Measurements from ENCODE around the gene MAP6.

Gene MAP6

GRCh38 chr11:75563501-75563977 is 105.3 kb downstream of the MAP6 start:
- DNase-seq = no peak
- Mint-ChIP-seq H3K9me3 (no peaks in the 10 kb centered on the region), H3K36me3 (ENCODE audit: insufficient read depth) (peaks cover 5% of the 10 kb centered on the region), H3K27me3 (no peaks in the 10 kb centered on the region), H3K4me1 (ENCODE audit: low read depth in 2 of 2) (peaks cover 45% of the 10 kb centered on the region in 2 donors), H3K27ac (peak overlapping the region; percentile 91 to 96), H3K4me3 (peak overlapping the region; percentile 91 to 99)
- ATAC-seq (replicated peaks) = no peak

GRCh38 chr11:75562836-75563484 is 105.9 kb downstream of the MAP6 start:
- ATAC-seq (replicated peaks) (no peak), DNase-seq (no peak)
- Mint-ChIP-seq H3K4me3 (peak overlapping the region; percentile 91 to 99), H3K4me1 (ENCODE audit: low read depth in 2 of 2) (peaks cover 45% of the 10 kb centered on the region in 2 donors), H3K27ac (peak overlapping the region; percentile 91 to 96), H3K36me3 (ENCODE audit: insufficient read depth) (peaks cover under 1% of the 10 kb centered on the region), H3K27me3 (no peaks in the 10 kb centered on the region), H3K9me3 (no peaks in the 10 kb centered on the region)

GRCh38 chr11:75562048-75562835 is 106.6 kb downstream of the MAP6 start, which contains the start of gene SERPINH1:
Gene SERPINH1, plus strand, starts transcription at chr11:75562253. Its CDS starts 4,097 bp downstream, at chr11:75566350.
- ATAC-seq (replicated peaks) (peak; percentile 78), DNase-seq (peak; percentile 25 to 40 (median 30))
- Mint-ChIP-seq H3K36me3 (ENCODE audit: insufficient read depth) (no peaks in the 10 kb centered on the region), H3K9me3 (no peaks in the 10 kb centered on the region), H3K4me3 (peak within 1 kb of the TSS; percentile 91 to 99), H3K4me1 (ENCODE audit: low read depth in 2 of 2) (peaks cover 43 to 45% of the 10 kb centered on the region in 2 donors), H3K27me3 (no peaks in the 10 kb centered on the region), H3K27ac (peak within 1 kb of the TSS; percentile 91 to 96)

GRCh38 chr11:75561426-75562047 is 107.3 kb downstream of the MAP6 start:
- Mint-ChIP-seq H3K27ac (peak overlapping the region; percentile 91 to 96), H3K4me1 (ENCODE audit: low read depth in 2 of 2) (peaks cover 43 to 45% of the 10 kb centered on the region in 2 donors), H3K36me3 (ENCODE audit: insufficient read depth) (no peaks in the 10 kb centered on the region), H3K9me3 (no peaks in the 10 kb centered on the region), H3K27me3 (no peaks in the 10 kb centered on the region), H3K4me3 (peak overlapping the region; percentile 91 to 99)
- ATAC-seq (replicated peaks) = peak; percentile 16
- no peak for DNase-seq

- Mint-ChIP-seq H3K27ac (peak overlapping the region; percentile 91 to 96), H3K9me3 (no peaks in the 10 kb centered on the region), H3K36me3 (ENCODE audit: insufficient read depth) (no peaks in the 10 kb centered on the region), H3K4me3 (peak overlapping the region; percentile 91 to 99), H3K4me1 (ENCODE audit: low read depth in 2 of 2) (peaks cover 39 to 40% of the 10 kb centered on the region in 2 donors), H3K27me3 (no peaks in the 10 kb centered on the region)
- no peak for DNase-seq
- ATAC-seq (replicated peaks) = no peak
Observed at GRCh38 chr11:75560644-75561043, 108.2 kb downstream of the MAP6 start.

- Mint-ChIP-seq H3K36me3 (ENCODE audit: insufficient read depth) (no peaks in the 10 kb centered on the region), H3K4me3 (no peak overlapping the region), H3K4me1 (ENCODE audit: low read depth in 2 of 2) (peaks cover 26 to 28% of the 10 kb centered on the region in 2 donors), H3K27me3 (peaks cover 0 to 13% of the 10 kb centered on the region in 2 donors), H3K27ac (no peak overlapping the region), H3K9me3 (no peaks in the 10 kb centered on the region)
- ATAC-seq (replicated peaks) = no peak
- no peak for DNase-seq
Observed at GRCh38 chr11:75558939-75559843, 109.6 kb downstream of the MAP6 start.

- Mint-ChIP-seq H3K9me3 (no peaks in the 10 kb centered on the region), H3K27ac (no peak overlapping the region), H3K36me3 (ENCODE audit: insufficient read depth) (no peaks in the 10 kb centered on the region), H3K4me1 (ENCODE audit: low read depth in 2 of 2) (peaks cover 16 to 17% of the 10 kb centered on the region in 2 donors), H3K4me3 (no peak overlapping the region), H3K27me3 (peaks cover 0 to 13% of the 10 kb centered on the region in 2 donors)
- no peak for ATAC-seq (replicated peaks)
- DNase-seq = no peak
Observed at GRCh38 chr11:75557666-75558494, 111.0 kb downstream of the MAP6 start.

- DNase-seq (no peak), ATAC-seq (replicated peaks) (no peak)
- Mint-ChIP-seq H3K9me3 (no peaks in the 10 kb centered on the region), H3K27ac (no peak overlapping the region), H3K36me3 (ENCODE audit: insufficient read depth) (no peaks in the 10 kb centered on the region), H3K27me3 (peaks cover 0 to 13% of the 10 kb centered on the region in 2 donors), H3K4me3 (no peak overlapping the region), H3K4me1 (ENCODE audit: low read depth in 2 of 2) (peaks cover 0 to 5% of the 10 kb centered on the region in 2 donors)
Observed at GRCh38 chr11:75556275-75556674, 112.6 kb downstream of the MAP6 start.

- no peak for ATAC-seq (replicated peaks)
- Mint-ChIP-seq H3K9me3 (no peaks in the 10 kb centered on the region), H3K36me3 (ENCODE audit: insufficient read depth) (no peaks in the 10 kb centered on the region), H3K4me1 (ENCODE audit: low read depth in 2 of 2) (no peaks in the 10 kb centered on the region), H3K27me3 (peaks cover 0 to 13% of the 10 kb centered on the region in 2 donors), H3K27ac (no peak overlapping the region), H3K4me3 (no peak overlapping the region)
- no peak for DNase-seq
Observed at GRCh38 chr11:75555079-75555811, 113.6 kb downstream of the MAP6 start.

GRCh38 chr11:75554258-75555022 is 114.4 kb downstream of the MAP6 start:
- DNase-seq (no peak), ATAC-seq (replicated peaks) (no peak)
- peaks cover 0 to 13% of the 10 kb centered on the region in 2 donors for H3K27me3 Mint-ChIP-seq
- H3K4me3 Mint-ChIP-seq = no peak overlapping the region
- H3K9me3 Mint-ChIP-seq = no peaks in the 10 kb centered on the region
- no peaks in the 10 kb centered on the region for H3K4me1 Mint-ChIP-seq (ENCODE audit: low read depth in 2 of 2)
- H3K36me3 Mint-ChIP-seq (ENCODE audit: insufficient read depth) = no peaks in the 10 kb centered on the region
- H3K27ac Mint-ChIP-seq = no peak overlapping the region

GRCh38 chr11:75553889-75554257 is 115.0 kb downstream of the MAP6 start:
- no peaks in the 10 kb centered on the region for H3K36me3 Mint-ChIP-seq (ENCODE audit: insufficient read depth)
- no peaks in the 10 kb centered on the region for H3K9me3 Mint-ChIP-seq
- H3K27ac Mint-ChIP-seq = no peak overlapping the region
- DNase-seq = no peak
- no peaks in the 10 kb centered on the region for H3K4me1 Mint-ChIP-seq (ENCODE audit: low read depth in 2 of 2)
- H3K27me3 Mint-ChIP-seq = peaks cover 0 to 13% of the 10 kb centered on the region in 2 donors
- no peak overlapping the region for H3K4me3 Mint-ChIP-seq
- ATAC-seq (replicated peaks) = no peak
